ENCODE results near the gene TRIM65. TPM values are rescaled to one million over a fixed set of nuclear protein-coding genes. Genes with fewer than 3 reads are reported as not detected.

Gene TRIM65
- total and polyA plus RNA-seq, 2 of the 13 experiments (the other 11 are each of a cell fraction or from before 2014, with no cell fraction given), result 10.3 to 22.4 TPM

GRCh38 chr17:75856062-75856756 is 40.5 kb downstream of the TRIM65 start (continued):
- TF ChIP-seq ZSCAN20 (CRISPR knock-in tag; IDR thresholded peaks at IDR 0.05; ENCODE audit: borderline replicate concordance), result 0 out of 2 replicates have a peak, but pooled peaks have one; percentile 64
- TF ChIP-seq MBNL3 (CRISPR knock-in tag; conservative IDR thresholded peaks at IDR 0.05), result no peak
- TF ChIP-seq ZNF710 (CRISPR knock-in tag; IDR thresholded peaks at IDR 0.05; ENCODE audit: borderline replicate concordance), result peak; percentile 12; the same call in 1 of the 2 replicates
- peak; percentile 19; the same call in 1 of the 2 replicates for TF ChIP-seq ZNF766 (CRISPR knock-in tag; IDR thresholded peaks at IDR 0.05; ENCODE audit: borderline replicate concordance)
- TF ChIP-seq ZHX1 (CRISPR knock-in tag; IDR thresholded peaks at IDR 0.05; ENCODE audit: low read depth), result no peak
- 0 out of 2 replicates have a peak, but pooled peaks have one; percentile 42 for TF ChIP-seq ZNF878 (CRISPR knock-in tag; IDR thresholded peaks at IDR 0.05)
- 0 out of 2 replicates have a peak, but pooled peaks have one; percentile 8 for TF ChIP-seq ETV5 (CRISPR knock-in tag; IDR thresholded peaks at IDR 0.05; ENCODE audit: borderline replicate concordance)
- no peak for TF ChIP-seq ZNF101 (CRISPR knock-in tag; IDR thresholded peaks at IDR 0.05; ENCODE audit: borderline replicate concordance, low read depth)
- no peak for TF ChIP-seq ZNF33A (CRISPR knock-in tag; IDR thresholded peaks at IDR 0.05; ENCODE audit: borderline replicate concordance)
- TF ChIP-seq ZNF670 (CRISPR knock-in tag; IDR thresholded peaks at IDR 0.05; ENCODE audit: borderline replicate concordance), result no peak
- no peak for TF ChIP-seq HMG20A (CRISPR knock-in tag; IDR thresholded peaks at IDR 0.05; ENCODE audit: borderline replicate concordance)
- no peak for TF ChIP-seq ZNF362 (CRISPR knock-in tag; IDR thresholded peaks at IDR 0.05; ENCODE audit: borderline replicate concordance)
- no peak for TF ChIP-seq CSRNP2 (CRISPR knock-in tag; conservative IDR thresholded peaks at IDR 0.05; ENCODE audit: low read depth)
- no peak for TF ChIP-seq ZNF713 (CRISPR knock-in tag; IDR thresholded peaks at IDR 0.05)
- no peak for TF ChIP-seq ZNF350 (CRISPR knock-in tag; IDR thresholded peaks at IDR 0.05; ENCODE audit: borderline replicate concordance, low read depth)
- no peak for TF ChIP-seq SMAD3 (CRISPR knock-in tag; IDR thresholded peaks at IDR 0.05)
- TF ChIP-seq TFAP4 (IDR thresholded peaks at IDR 0.05; ENCODE audit: borderline replicate concordance, low read depth), result 0 out of 2 replicates have a peak, but pooled peaks have one; percentile 20
- TF ChIP-seq KMT2A (CRISPR knock-in tag; IDR thresholded peaks at IDR 0.05), result no peak
- TF ChIP-seq ZNF253 (CRISPR knock-in tag; IDR thresholded peaks at IDR 0.05; ENCODE audit: borderline replicate concordance), result 0 out of 2 replicates have a peak, but pooled peaks have one; percentile 3
- TF ChIP-seq TBX2 (CRISPR knock-in tag; IDR thresholded peaks at IDR 0.05; ENCODE audit: borderline replicate concordance), result no peak; the same call in none of the 2 replicates

All from HepG2 (cell line).